Caco-2 (cell line): Measurements from ENCODE around the gene PRICKLE4. TPM values are rescaled to one million over a fixed set of nuclear protein-coding genes. Genes with fewer than 3 reads are reported as not detected.

Experiments
- BruUV-seq: library from RNA; stranded (reverse); fragments of 400-500 nt; replicated peaks from 2 replicates; lab custom pipeline; 2021; lab: Mats Ljungman, UMichigan
- CTCF ChIA-PET: fragments of 300-600 bp; sonication (Branson Sonifier 250); formaldehyde crosslinking; loops from one replicate; lab custom pipeline; 2022; ENCODE audit warnings: antibody characterized with exemption; lab: Charles Lee
- POLR2A ChIA-PET: fragments of 300-600 bp; sonication (Branson Sonifier 250); formaldehyde crosslinking; loops from one replicate; lab custom pipeline; 2022; ENCODE audit warnings: antibody characterized with exemption; lab: Charles Lee
- DNase-seq, 2 experiments: peaks; one replicate each; pipeline versions ENCODE4 v3.0.0 to v3.0.0-alpha.2; 2020 to 2022
- H3K27me3 ChIP-seq: replicated peaks from 2 replicates; pipeline ENCODE4 v1.6.0; 2011; ENCODE audit warnings: low read length; ENCODE audit not compliant: control insufficient read depth, insufficient read depth
- H3K36me3 ChIP-seq: 2 replicates; pipeline ENCODE4 v1.5.1; 2011; ENCODE audit warnings: low read length; ENCODE audit not compliant: control insufficient read depth, insufficient read depth
- H3K4me1 ChIP-seq: fragments of 250-450 bp; sonication (Bioruptor Pico); 2 replicates; pipeline ENCODE4 v1.5.1; 2020; ENCODE audit warnings: mild to moderate bottlenecking
- H3K4me3 ChIP-seq: 2 replicates; pipeline ENCODE4 v1.5.1; 2011; ENCODE audit warnings: low read depth, mild to moderate bottlenecking, control low read depth, low read length
- H3K9me3 ChIP-seq: fragments of 250-450 bp; sonication (Bioruptor Pico); 2 replicates; pipeline ENCODE4 v1.5.1; 2020; ENCODE audit warnings: mild to moderate bottlenecking, moderate library complexity
- H3K27ac Mint-ChIP-seq: one replicate; pipeline ENCODE4 v1.8.0; 2022; ENCODE audit warnings: mixed read lengths; ENCODE audit not compliant: unreplicated experiment
- H3K27me3 Mint-ChIP-seq: one replicate; pipeline ENCODE4 v1.8.0; 2022; ENCODE audit warnings: mixed read lengths; ENCODE audit not compliant: insufficient read depth, unreplicated experiment
- H3K36me3 Mint-ChIP-seq: one replicate; pipeline ENCODE4 v1.8.0; 2022; ENCODE audit warnings: mild to moderate bottlenecking, mixed read lengths; ENCODE audit not compliant: insufficient read depth, unreplicated experiment
- H3K4me1 Mint-ChIP-seq: one replicate; pipeline ENCODE4 v1.8.0; 2022; ENCODE audit warnings: low read depth, mixed read lengths; ENCODE audit not compliant: unreplicated experiment
- H3K4me3 Mint-ChIP-seq: one replicate; pipeline ENCODE4 v1.8.0; 2022; ENCODE audit warnings: mild to moderate bottlenecking, moderate library complexity, mixed read lengths; ENCODE audit not compliant: unreplicated experiment
- H3K9me3 Mint-ChIP-seq: one replicate; pipeline ENCODE4 v1.8.0; 2022; ENCODE audit warnings: mixed read lengths; ENCODE audit not compliant: unreplicated experiment
- intact Hi-C: fragments of 100-400 bp; cut with micrococcal nuclease; formaldehyde crosslinking; loops from one replicate; pipeline ENCODE4 v1.10.0; 2022; ENCODE audit not compliant: unreplicated experiment
- total RNA-seq: library from RNA; stranded (reverse); gene quantifications from 2 replicates; pipeline ENCODE4 v1.2.3, GENCODE V29; 2022
- TF ChIP-seq, protein P1 (sequence below), 2 experiments: fragments of 200-600 bp in 1 of 2; IDR thresholded peaks; 1 replicate in 1 of 2; 2 replicates in 1 of 2; pipeline versions ENCODE4 v1.5.1 to v1.8.0; 2011 to 2022; ENCODE audit warnings: antibody characterized with exemption in 1 of 2, control low read depth in 1 of 2, inconsistent platforms in 1 of 2, low read depth in 1 of 2, low read length in 1 of 2, mild to moderate bottlenecking in 1 of 2, moderate library complexity in 1 of 2; ENCODE audit not compliant: insufficient read depth in 1 of 2, severe bottlenecking in 1 of 2, unreplicated experiment in 1 of 2

Gene PRICKLE4
- total RNA-seq, 1 experiment from 2014 or later: 2.8 TPM

DNA sequence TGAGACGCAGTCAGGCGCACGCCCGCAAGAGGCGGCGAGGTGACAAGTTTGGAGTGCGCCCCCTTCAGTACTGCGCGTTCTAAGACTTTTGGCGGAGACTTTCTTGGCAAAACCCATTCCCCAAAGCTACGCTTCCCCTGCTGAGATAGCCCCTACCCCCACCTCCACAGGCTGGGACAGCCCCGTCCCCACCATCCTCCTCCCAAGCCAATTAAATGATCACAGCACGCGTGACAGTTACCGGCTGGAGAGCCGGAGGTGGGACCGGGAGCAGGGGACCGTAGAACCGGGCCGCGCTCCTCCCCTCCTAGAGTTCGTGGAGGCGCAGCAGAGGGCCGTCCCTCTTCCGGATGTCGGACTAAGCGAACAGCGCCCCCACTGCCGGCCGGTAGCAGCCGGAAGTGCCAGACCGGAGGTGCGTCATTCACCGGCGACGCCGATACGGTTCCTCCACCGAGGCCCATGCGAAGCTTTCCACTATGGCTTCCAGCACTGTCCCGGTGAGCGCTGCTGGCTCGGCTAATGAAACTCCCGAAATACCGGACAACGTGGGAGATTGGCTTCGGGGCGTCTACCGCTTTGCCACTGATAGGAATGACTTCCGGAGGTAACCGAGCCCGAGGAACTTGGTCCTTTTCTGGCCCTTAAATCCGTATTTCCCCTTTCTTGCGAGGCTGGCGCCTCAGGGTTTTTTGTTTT is 6.8 kb downstream of the PRICKLE4 start, which contains the start of gene TOMM6:
TSS of gene TOMM6 (plus strand) at position 476 of the 699 bp plus-strand sequence. CDS start at position 480, 4 bp downstream.
- Histone ChIP-seq H3K27me3 (no peaks in the 10 kb centered on the region), H3K4me1 (peaks cover 7% of the 10 kb centered on the region; the same call in 1 of the 2 replicates), H3K9me3 (no peaks in the 10 kb centered on the region), H3K4me3 (peak within 1 kb of the TSS; percentile 86), H3K36me3 (peaks cover 2% of the 10 kb centered on the region)
- POLR2A ChIA-PET: interaction anchor here (0.6 to 1.5 kb wide), 6 partner anchors 9 to 417 kb away, joined by 3 to 10 read pairs (median 5); partner anchors contain the start of genes BYSL and MED20
- no peaks in the 10 kb centered on the region for H3K27me3 Mint-ChIP-seq
- BruUV-seq: TSS peak; percentile 51
- DNase-seq: peak; percentile 93 to 96
- no peaks in the 10 kb centered on the region for H3K9me3 Mint-ChIP-seq
- CTCF ChIA-PET: interaction anchor here (1.2 to 2.6 kb wide), 14 partner anchors 9 to 454 kb away, joined by 3 to 23 read pairs (median 9); partner anchors contain the start of genes BYSL, MED20, TAF8 and TFEB
- H3K4me3 Mint-ChIP-seq: peak within 1 kb of the TSS; percentile 89
- H3K36me3 Mint-ChIP-seq: peaks cover 57% of the 10 kb centered on the region
- intact Hi-C loops: loop anchor here (2.0 to 5.0 kb wide), 2 partner anchors 60 to 133 kb away; partner anchors contain the start of genes BYSL and MED20
- TF ChIP-seq, protein P1, sequence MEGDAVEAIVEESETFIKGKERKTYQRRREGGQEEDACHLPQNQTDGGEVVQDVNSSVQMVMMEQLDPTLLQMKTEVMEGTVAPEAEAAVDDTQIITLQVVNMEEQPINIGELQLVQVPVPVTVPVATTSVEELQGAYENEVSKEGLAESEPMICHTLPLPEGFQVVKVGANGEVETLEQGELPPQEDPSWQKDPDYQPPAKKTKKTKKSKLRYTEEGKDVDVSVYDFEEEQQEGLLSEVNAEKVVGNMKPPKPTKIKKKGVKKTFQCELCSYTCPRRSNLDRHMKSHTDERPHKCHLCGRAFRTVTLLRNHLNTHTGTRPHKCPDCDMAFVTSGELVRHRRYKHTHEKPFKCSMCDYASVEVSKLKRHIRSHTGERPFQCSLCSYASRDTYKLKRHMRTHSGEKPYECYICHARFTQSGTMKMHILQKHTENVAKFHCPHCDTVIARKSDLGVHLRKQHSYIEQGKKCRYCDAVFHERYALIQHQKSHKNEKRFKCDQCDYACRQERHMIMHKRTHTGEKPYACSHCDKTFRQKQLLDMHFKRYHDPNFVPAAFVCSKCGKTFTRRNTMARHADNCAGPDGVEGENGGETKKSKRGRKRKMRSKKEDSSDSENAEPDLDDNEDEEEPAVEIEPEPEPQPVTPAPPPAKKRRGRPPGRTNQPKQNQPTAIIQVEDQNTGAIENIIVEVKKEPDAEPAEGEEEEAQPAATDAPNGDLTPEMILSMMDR (IDR thresholded peaks at IDR 0.05; ENCODE audit: insufficient read depth in 1 of 2, low read depth in 1 of 2, low read length in 1 of 2, severe bottlenecking in 1 of 2, unreplicated experiment in 1 of 2): peak; percentile 82 to 89
- H3K27ac Mint-ChIP-seq: peak within 1 kb of the TSS; percentile 98
- peaks cover 9% of the 10 kb centered on the region for H3K4me1 Mint-ChIP-seq

DNA sequence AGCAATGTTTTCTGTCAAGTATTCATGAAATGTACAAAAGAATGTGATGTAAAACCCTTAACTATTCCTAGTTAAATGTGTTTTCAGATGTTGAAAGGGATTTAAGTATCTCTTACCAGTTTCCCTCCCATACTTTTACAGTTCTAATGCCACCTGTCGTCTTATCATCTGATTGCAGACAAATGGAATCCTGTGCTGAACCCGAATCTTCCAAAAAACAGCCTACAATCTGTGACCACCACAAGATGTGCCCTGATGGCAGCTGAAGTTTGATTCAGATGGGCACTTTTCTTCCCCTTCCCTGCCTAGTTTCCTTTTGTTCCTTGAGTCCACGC is 8.8 kb downstream of the PRICKLE4 start:
- no peak for DNase-seq
- TSS peak; percentile 56 for BruUV-seq
- TF ChIP-seq, protein P1 (IDR thresholded peaks at IDR 0.05; ENCODE audit: insufficient read depth in 1 of 2, low read depth in 1 of 2, low read length in 1 of 2, severe bottlenecking in 1 of 2, unreplicated experiment in 1 of 2): no peak
- H3K4me3 Mint-ChIP-seq: peak overlapping the region; percentile 89
- POLR2A ChIA-PET: no interaction called here
- H3K27me3 ChIP-seq: no peaks in the 10 kb centered on the region
- peaks cover 6% of the 10 kb centered on the region for H3K4me1 Mint-ChIP-seq
- H3K9me3 ChIP-seq: no peaks in the 10 kb centered on the region
- H3K4me3 ChIP-seq: no peak overlapping the region
- intact Hi-C loops: loop anchor here (5.0 kb wide), 1 partner anchor 58 kb away; no protein-coding TSS in a partner anchor
- H3K36me3 ChIP-seq: peaks cover 2% of the 10 kb centered on the region
- H3K27me3 Mint-ChIP-seq: no peaks in the 10 kb centered on the region
- H3K27ac Mint-ChIP-seq: peak overlapping the region; percentile 53
- CTCF ChIA-PET: no interaction called here
- no peaks in the 10 kb centered on the region for H3K9me3 Mint-ChIP-seq
- peaks cover 51% of the 10 kb centered on the region for H3K36me3 Mint-ChIP-seq
- H3K4me1 ChIP-seq: peaks cover 7% of the 10 kb centered on the region; the same call in 1 of the 2 replicates

DNA sequence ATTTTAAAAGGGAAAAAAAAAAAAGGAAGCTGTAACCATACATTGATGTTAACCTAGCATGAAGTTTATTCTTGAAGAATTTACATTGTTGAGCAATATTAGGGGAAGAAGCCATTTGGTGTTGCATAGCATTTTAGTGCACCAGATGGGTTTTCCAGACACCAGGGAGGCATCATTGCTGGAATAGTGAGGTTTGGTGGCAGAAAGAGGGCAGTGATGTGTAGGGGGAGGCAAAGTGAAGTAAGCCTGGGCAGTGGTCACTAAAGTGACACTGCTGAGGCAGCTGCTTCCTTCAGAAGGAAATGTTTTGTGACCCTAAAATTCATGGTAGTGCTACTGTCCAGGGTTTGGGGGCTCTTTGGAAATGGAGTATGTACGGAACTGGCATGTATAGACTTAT is 9.5 kb downstream of the PRICKLE4 start:
- no peak for DNase-seq
- Mint-ChIP-seq H3K36me3 (peaks cover 51% of the 10 kb centered on the region), H3K27me3 (no peaks in the 10 kb centered on the region), H3K4me3 (no peak overlapping the region), H3K27ac (no peak overlapping the region), H3K4me1 (no peaks in the 10 kb centered on the region), H3K9me3 (no peaks in the 10 kb centered on the region)
- BruUV-seq: no TSS peak
- no peak overlapping the region for H3K4me3 ChIP-seq
- TF ChIP-seq, protein P1 (IDR thresholded peaks at IDR 0.05; ENCODE audit: insufficient read depth in 1 of 2, low read depth in 1 of 2, low read length in 1 of 2, severe bottlenecking in 1 of 2, unreplicated experiment in 1 of 2): no peak
- peaks cover 2% of the 10 kb centered on the region for H3K36me3 ChIP-seq
- ChIA-PET POLR2A (no interaction called here), CTCF (no interaction called here)
- no peaks in the 10 kb centered on the region for H3K9me3 ChIP-seq
- H3K27me3 ChIP-seq: no peaks in the 10 kb centered on the region
- intact Hi-C loops: no loop called here
- peaks cover 4% of the 10 kb centered on the region; the same call in 1 of the 2 replicates for H3K4me1 ChIP-seq
